Ishikawa (cell line): ENCODE data around the gene TXNIP.

Experiments used
- CEBPB ChIP-seq: IDR thresholded peaks from 2 replicates; pipeline ENCODE4 v1.6.1; 2012
- CREB1 ChIP-seq: IDR thresholded peaks from 2 replicates; pipeline ENCODE4 v1.6.1; 2012; ENCODE audit warnings: low read depth
- EGR1 ChIP-seq: IDR thresholded peaks from 2 replicates; pipeline ENCODE4 v1.6.1; 2012
- EP300 ChIP-seq: IDR thresholded peaks from 2 replicates; pipeline ENCODE4 v1.6.1; 2012; ENCODE audit warnings: borderline replicate concordance
- FOXM1 ChIP-seq: IDR thresholded peaks from 2 replicates; pipeline ENCODE4 v1.6.1; 2012; ENCODE audit warnings: low read depth, borderline replicate concordance
- NFIC ChIP-seq: IDR thresholded peaks from 2 replicates; pipeline ENCODE4 v1.6.1; 2012
- RAD21 ChIP-seq: IDR thresholded peaks from 2 replicates; pipeline ENCODE4 v1.6.1; 2012; ENCODE audit warnings: low read depth
- TAF1 ChIP-seq: IDR thresholded peaks from 2 replicates; pipeline ENCODE4 v1.6.1; 2012; ENCODE audit warnings: low read depth, mild to moderate bottlenecking
- TCF12 ChIP-seq: IDR thresholded peaks from 2 replicates; pipeline ENCODE4 v1.6.1; 2012; ENCODE audit warnings: low read depth
- TEAD4 ChIP-seq: IDR thresholded peaks from 2 replicates; pipeline ENCODE4 v1.6.1; 2012
- YY1 ChIP-seq: IDR thresholded peaks from 2 replicates; pipeline ENCODE4 v1.6.1; 2012; ENCODE audit warnings: low read depth
- ZBTB7A ChIP-seq: IDR thresholded peaks from 2 replicates; pipeline ENCODE4 v1.6.1; 2012; ENCODE audit warnings: low read depth
- TF ChIP-seq, protein P1 (sequence below): IDR thresholded peaks from 2 replicates; pipeline ENCODE4 v1.6.1; 2012
- TF ChIP-seq, protein P2 (sequence below): IDR thresholded peaks from 2 replicates; pipeline ENCODE4 v1.6.1; 2012
- TF ChIP-seq, protein P3 (sequence below): IDR thresholded peaks from 2 replicates; pipeline ENCODE4 v1.6.1; 2012; ENCODE audit warnings: low read depth, mild to moderate bottlenecking

Gene TXNIP

DNA sequence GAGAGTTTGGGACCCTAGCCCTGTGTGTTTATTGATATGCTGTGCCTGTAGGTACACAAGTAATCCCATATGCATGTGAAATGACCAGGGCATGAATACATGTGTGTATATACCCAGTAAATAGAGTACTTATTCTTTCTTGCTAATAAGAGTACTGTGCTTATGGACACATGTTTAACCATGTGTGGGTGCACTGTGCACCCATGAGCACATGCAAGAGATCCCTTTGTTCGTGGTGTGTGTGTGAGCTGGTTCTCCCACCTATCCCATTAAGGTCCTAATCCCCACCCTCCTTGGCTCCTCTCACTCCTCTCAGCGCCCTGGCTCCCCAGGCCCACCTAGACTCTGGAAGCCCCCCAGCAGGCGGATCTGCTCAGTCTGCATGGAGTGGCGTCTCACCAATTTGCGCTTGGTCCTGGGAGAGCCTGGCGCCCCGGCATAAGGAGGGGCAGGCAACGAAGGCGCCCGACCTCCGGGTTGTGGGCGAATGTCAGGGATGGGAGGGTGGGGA lies 36.4 kb downstream of the TXNIP start:
- TF ChIP-seq EP300, result no peak
- no peak for TF ChIP-seq NFIC
- TF ChIP-seq FOXM1, result no peak
- no peak for TF ChIP-seq CEBPB
- TF ChIP-seq TEAD4, result no peak
- no peak for TF ChIP-seq YY1
- no peak for TF ChIP-seq TAF1
- TF ChIP-seq, protein P1, sequence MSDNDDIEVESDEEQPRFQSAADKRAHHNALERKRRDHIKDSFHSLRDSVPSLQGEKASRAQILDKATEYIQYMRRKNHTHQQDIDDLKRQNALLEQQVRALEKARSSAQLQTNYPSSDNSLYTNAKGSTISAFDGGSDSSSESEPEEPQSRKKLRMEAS, result no peak
- no peak for TF ChIP-seq RAD21
- TF ChIP-seq CREB1, result no peak
- TF ChIP-seq ZBTB7A, result no peak
- TF ChIP-seq EGR1, result no peak
- no peak for TF ChIP-seq TCF12
- TF ChIP-seq, protein P2, sequence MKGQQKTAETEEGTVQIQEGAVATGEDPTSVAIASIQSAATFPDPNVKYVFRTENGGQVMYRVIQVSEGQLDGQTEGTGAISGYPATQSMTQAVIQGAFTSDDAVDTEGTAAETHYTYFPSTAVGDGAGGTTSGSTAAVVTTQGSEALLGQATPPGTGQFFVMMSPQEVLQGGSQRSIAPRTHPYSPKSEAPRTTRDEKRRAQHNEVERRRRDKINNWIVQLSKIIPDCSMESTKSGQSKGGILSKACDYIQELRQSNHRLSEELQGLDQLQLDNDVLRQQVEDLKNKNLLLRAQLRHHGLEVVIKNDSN, result no peak
- TF ChIP-seq, protein P3, sequence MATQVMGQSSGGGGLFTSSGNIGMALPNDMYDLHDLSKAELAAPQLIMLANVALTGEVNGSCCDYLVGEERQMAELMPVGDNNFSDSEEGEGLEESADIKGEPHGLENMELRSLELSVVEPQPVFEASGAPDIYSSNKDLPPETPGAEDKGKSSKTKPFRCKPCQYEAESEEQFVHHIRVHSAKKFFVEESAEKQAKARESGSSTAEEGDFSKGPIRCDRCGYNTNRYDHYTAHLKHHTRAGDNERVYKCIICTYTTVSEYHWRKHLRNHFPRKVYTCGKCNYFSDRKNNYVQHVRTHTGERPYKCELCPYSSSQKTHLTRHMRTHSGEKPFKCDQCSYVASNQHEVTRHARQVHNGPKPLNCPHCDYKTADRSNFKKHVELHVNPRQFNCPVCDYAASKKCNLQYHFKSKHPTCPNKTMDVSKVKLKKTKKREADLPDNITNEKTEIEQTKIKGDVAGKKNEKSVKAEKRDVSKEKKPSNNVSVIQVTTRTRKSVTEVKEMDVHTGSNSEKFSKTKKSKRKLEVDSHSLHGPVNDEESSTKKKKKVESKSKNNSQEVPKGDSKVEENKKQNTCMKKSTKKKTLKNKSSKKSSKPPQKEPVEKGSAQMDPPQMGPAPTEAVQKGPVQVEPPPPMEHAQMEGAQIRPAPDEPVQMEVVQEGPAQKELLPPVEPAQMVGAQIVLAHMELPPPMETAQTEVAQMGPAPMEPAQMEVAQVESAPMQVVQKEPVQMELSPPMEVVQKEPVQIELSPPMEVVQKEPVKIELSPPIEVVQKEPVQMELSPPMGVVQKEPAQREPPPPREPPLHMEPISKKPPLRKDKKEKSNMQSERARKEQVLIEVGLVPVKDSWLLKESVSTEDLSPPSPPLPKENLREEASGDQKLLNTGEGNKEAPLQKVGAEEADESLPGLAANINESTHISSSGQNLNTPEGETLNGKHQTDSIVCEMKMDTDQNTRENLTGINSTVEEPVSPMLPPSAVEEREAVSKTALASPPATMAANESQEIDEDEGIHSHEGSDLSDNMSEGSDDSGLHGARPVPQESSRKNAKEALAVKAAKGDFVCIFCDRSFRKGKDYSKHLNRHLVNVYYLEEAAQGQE, result no peak

DNA sequence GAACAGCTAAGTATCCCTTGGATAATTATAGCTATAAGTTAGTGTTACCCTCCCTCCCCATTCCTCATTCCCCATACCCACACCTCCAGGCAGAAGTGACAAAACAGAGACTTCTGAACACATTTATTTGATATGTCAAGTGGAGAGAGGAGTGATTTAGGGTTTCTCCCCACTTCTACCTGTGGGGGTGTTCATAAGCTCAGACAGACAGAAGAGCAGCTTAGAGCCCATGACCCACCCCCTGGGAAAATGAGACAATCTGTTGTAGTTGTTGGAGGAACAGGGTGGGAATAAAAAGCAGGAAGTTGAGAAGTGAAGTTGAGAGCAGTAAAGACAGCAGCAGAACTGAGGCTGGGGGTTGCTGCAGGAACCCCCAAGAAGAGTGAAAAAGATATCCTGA lies 37.0 kb downstream of the TXNIP start:
- TF ChIP-seq, protein P3, result no peak
- TF ChIP-seq TAF1 (no peak), CREB1 (no peak), CEBPB (no peak), EP300 (no peak), TCF12 (no peak), NFIC (no peak), TEAD4 (no peak)
- TF ChIP-seq, protein P1, result no peak

DNA sequence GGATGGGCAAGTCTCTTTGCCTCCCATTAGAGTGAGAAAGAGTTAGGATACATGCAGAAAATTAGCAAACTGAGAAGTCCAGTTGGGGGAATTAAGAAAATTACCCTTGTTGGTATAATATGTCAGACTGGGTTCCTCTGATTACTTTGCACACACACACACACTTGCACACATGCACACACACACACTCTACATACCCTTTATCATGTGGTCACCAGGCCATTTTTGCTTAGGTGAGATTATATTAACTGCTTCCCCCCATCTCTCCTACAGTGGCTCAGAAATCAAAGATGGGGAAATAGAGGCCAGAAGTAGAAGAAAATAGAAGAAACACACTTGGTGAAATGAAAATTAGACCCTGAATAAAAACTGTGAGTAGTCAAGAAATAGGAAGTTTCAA lies 37.6 kb downstream of the TXNIP start:
- TF ChIP-seq TEAD4 (no peak), ZBTB7A (no peak), EGR1 (no peak), EP300 (no peak), CEBPB (no peak), FOXM1 (no peak), TAF1 (no peak), RAD21 (no peak), NFIC (no peak), YY1 (no peak), CREB1 (no peak), TCF12 (no peak)
- TF ChIP-seq, protein P1, result no peak
- TF ChIP-seq, protein P3, result no peak
- TF ChIP-seq, protein P2, result no peak
